Bronchial epithelial cell (primary cell): Measurements from ENCODE around the gene UGCG. TPM values are rescaled to one million over a fixed set of nuclear protein-coding genes. Genes with fewer than 3 reads are reported as not detected.
"Not testable (repeated sequence)": the region's sequence is repeated elsewhere in the genome, so short reads cannot be mapped to it uniquely, and the experiment has no call there.

Experiments used
- DNase-seq: peaks from one replicate; pipeline ENCODE4 v3.0.0-alpha.2; 2010; ENCODE audit warnings: low read depth
- FAIRE-seq: peaks from 2 replicates; lab custom pipeline; 2011; peaks lifted over from hg19 to GRCh38; lab: Jason Lieb, UNC
- H3K27me3 ChIP-seq: 2 replicates; pipeline ENCODE4 v1.5.1; 2011; ENCODE audit warnings: low read length; ENCODE audit not compliant: control insufficient read depth, insufficient read depth
- H3K36me3 ChIP-seq: 2 replicates; pipeline ENCODE4 v1.5.1; 2011; ENCODE audit warnings: low read length; ENCODE audit not compliant: control insufficient read depth, insufficient read depth
- H3K4me3 ChIP-seq: 2 replicates; pipeline ENCODE4 v1.5.1; 2011; ENCODE audit warnings: mild to moderate bottlenecking, low read depth, low read length, control low read depth
- total RNA-seq: library from RNA; depleted of rRNA; stranded (reverse); fragments of >200 nt; gene quantifications from 2 replicates; pipeline ENCODE4 v1.2.1, GENCODE V29; 2014
- TF ChIP-seq, protein P1 (sequence below): IDR thresholded peaks from 2 replicates; pipeline ENCODE4 v1.5.1; 2011; ENCODE audit warnings: mild to moderate bottlenecking, moderate library complexity, low read length, control low read depth, inconsistent platforms; ENCODE audit not compliant: insufficient read depth, severe bottlenecking

Gene UGCG
- total RNA-seq, 1 donor from 2014 or later = 65.0 TPM

- H3K36me3 ChIP-seq = no peaks in the 10 kb centered on the region
These were observed 20.4 kb upstream of the UGCG start for GRCh38 chr9:111876179-111876578.

DNA sequence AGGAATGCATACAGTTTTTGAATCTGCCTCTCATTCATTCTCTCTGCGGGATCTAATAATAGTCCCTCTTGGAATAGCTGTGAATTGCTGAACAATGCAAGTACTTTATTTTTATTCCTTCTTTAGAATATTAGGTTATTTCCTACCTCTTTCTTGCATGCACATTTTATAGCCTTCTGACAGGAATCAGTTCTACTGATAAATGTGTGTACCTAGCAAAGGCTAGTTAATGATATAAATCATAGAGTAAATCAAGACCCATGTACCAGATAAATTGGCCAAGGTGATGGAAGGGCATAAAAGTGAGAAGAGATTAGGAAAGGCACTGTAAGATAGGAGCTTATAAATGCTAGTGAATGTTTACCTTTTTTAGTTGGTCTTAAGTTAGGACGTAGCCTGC, 19.2 kb upstream of the UGCG start:
- no peaks in the 10 kb centered on the region for H3K36me3 ChIP-seq
- FAIRE-seq (no peak), DNase-seq (no peak)
- TF ChIP-seq, protein P1, sequence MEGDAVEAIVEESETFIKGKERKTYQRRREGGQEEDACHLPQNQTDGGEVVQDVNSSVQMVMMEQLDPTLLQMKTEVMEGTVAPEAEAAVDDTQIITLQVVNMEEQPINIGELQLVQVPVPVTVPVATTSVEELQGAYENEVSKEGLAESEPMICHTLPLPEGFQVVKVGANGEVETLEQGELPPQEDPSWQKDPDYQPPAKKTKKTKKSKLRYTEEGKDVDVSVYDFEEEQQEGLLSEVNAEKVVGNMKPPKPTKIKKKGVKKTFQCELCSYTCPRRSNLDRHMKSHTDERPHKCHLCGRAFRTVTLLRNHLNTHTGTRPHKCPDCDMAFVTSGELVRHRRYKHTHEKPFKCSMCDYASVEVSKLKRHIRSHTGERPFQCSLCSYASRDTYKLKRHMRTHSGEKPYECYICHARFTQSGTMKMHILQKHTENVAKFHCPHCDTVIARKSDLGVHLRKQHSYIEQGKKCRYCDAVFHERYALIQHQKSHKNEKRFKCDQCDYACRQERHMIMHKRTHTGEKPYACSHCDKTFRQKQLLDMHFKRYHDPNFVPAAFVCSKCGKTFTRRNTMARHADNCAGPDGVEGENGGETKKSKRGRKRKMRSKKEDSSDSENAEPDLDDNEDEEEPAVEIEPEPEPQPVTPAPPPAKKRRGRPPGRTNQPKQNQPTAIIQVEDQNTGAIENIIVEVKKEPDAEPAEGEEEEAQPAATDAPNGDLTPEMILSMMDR = no peak
- no peak overlapping the region for H3K4me3 ChIP-seq
- no peaks in the 10 kb centered on the region for H3K27me3 ChIP-seq

More at GRCh38 chr9:111876179-111876578, 20.4 kb upstream of the UGCG start:
- no peak for FAIRE-seq
- Histone ChIP-seq H3K27me3 (no peaks in the 10 kb centered on the region), H3K4me3 (no peak overlapping the region)
- TF ChIP-seq, protein P1 = no peak
- DNase-seq = peak; percentile 59

DNA sequence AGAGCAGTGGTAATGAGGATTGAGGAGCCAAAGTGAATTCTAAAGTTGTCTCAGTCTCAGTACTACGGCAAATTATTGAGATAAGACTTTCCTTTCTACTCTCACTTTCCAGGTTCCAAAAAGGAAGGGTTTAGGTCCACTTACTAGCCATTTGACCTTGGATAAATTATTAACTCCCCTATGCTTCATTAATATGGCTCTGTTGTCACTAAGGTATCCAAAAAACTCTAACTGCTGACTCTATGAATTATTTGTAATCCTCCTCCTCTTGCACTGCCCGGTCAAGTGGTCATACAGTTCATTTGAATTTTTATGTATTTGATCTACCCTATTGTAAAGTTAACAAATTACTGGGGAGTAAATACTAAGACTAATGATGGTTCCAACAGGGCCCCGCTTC, 17.7 kb upstream of the UGCG start:
- DNase-seq (no peak), FAIRE-seq (no peak)
- TF ChIP-seq, protein P1 = no peak
- no peak overlapping the region for H3K4me3 ChIP-seq
- H3K27me3 ChIP-seq = no peaks in the 10 kb centered on the region
- H3K36me3 ChIP-seq = no peaks in the 10 kb centered on the region

DNA sequence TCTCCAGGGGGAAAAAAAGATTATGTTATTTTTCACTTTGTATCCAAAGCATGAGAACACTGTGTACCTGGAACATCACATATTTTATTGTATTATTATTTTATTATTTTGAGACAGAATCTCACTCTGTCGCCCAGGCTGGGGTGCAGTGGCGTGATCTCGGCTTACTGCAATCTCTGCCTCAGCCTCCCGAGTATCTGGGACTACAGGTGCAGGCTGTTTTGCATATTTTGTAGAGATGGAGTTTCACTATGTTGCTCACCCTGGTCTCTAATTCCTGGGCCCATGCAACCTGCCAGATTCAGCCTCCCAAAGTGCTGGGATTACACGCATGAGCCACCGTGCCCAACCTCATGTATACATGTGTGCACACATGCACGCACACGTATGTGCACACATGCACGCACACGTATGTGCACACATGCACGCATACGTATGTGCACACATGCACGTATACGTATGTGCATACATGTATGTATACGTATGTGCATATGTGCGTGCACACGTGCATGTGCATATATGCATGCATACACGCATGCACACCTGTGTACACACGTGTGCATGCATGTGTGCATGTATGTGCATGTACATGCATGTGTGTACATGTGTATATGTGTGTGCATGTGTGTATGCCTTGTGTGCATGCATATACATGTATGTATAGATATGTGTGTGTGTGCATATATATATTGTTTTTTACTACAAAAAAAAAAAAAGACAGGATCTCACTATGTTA, 9.5 kb upstream of the UGCG start:
- no peaks in the 10 kb centered on the region for H3K36me3 ChIP-seq
- TF ChIP-seq, protein P1 = no peak
- FAIRE-seq = no peak

GRCh38 chr9:111890334-111890733, 6.3 kb upstream of the UGCG start:
- Histone ChIP-seq H3K36me3 (no peaks in the 10 kb centered on the region), H3K27me3 (no peaks in the 10 kb centered on the region), H3K4me3 (no peak overlapping the region)
- TF ChIP-seq, protein P1 = no peak
- no peak for DNase-seq
- no peak for FAIRE-seq

More for the DNA sequence above, 9.5 kb upstream of the UGCG start:
- no peak for DNase-seq
- Histone ChIP-seq H3K27me3 (no peaks in the 10 kb centered on the region), H3K4me3 (no peak overlapping the region)

DNA sequence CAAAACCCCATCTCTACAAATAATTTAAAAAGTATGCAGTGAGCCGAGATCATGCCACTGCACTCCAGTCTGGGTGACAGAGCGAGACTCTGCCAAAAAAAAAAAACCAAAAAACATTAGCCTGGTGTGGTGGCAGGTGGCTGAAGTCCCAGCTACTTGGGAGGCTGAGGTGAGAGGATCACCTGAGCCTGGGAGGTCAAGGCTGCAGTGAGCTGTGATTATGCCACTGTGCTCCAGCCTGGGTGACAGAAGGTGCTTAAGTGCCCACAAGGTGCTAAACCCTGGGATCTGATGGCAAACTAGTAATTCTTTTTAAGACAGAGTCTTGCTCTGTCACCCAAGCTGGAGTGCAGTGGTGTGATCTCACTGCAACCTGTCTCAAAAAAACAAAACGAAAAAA, 5.7 kb upstream of the UGCG start:
- H3K27me3 ChIP-seq, FAIRE-seq, DNase-seq: not testable (repeated sequence)

More for the DNA sequence above, 5.7 kb upstream of the UGCG start:
- not testable (repeated sequence) for H3K4me3 ChIP-seq, H3K36me3 ChIP-seq
